Measurements from ENCODE around the gene MCF2L. TPM values are rescaled to one million over a fixed set of nuclear protein-coding genes. Genes with fewer than 3 reads are reported as not detected.
"Not testable (repeated sequence)": the region's sequence is repeated elsewhere in the genome, so short reads cannot be mapped to it uniquely, and the experiment has no call there.

Gene MCF2L
- total RNA-seq, 4 donors from 2014 or later, result 46.5 to 89.7 (median 55.0) TPM

DNA sequence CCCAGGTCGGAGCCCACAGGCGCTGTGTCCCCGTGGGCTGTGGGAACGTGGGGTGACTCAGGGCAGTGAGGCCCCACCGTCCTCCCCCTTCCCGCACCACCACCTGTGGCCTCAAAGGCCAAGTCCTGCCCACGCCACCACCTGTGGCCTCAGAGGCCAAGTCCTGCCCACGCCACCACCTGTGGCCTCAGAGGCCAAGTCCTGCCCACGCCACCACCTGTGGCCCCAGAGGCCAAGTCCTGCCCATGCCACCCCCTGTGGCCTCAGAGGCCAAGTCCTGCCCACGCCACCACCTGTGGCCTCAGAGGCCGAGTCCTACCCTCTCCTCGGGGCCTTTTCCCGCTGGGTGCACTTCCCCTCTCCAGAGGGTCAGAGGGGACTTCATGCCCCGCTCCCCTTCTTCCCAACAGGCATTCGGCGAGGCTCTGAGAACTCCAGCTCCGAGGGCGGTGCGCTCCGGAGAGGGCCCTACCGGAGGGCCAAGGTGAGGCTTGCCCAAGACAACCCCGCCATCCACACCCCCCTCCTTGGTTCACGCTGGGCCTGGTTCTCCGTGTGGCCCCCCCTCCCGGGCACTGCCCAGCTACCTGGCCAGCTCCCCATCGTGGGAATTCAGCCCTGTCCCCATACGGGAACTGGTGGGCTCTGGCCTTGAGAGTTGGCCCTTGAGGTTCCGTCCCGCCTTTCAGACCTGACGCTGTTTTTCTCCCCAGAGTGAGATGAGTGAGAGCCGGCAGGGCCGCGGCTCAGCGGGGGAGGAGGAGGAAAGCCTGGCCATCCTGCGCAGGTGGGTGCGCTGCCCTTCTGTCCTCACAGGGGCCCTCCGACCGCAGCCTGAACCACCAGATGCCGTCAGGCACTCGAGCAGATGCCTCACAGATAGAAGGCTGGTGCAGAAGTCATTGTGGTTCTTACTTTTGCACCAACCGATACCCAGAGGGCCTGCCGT, 109.2 kb downstream of the MCF2L start:
- intact Hi-C loops (cut with DNase I; ENCODE audit: low total_unique reads), result no loop called here
- no peak overlapping the region for H3K4me3 ChIP-seq (ENCODE audit: low read depth, poor library complexity, severe bottlenecking)
- WGBS, 2 donors, result 95 to 97% methylated on average over 31 to 35 of the region's 42 CpGs
- TF ChIP-seq, protein P1, sequence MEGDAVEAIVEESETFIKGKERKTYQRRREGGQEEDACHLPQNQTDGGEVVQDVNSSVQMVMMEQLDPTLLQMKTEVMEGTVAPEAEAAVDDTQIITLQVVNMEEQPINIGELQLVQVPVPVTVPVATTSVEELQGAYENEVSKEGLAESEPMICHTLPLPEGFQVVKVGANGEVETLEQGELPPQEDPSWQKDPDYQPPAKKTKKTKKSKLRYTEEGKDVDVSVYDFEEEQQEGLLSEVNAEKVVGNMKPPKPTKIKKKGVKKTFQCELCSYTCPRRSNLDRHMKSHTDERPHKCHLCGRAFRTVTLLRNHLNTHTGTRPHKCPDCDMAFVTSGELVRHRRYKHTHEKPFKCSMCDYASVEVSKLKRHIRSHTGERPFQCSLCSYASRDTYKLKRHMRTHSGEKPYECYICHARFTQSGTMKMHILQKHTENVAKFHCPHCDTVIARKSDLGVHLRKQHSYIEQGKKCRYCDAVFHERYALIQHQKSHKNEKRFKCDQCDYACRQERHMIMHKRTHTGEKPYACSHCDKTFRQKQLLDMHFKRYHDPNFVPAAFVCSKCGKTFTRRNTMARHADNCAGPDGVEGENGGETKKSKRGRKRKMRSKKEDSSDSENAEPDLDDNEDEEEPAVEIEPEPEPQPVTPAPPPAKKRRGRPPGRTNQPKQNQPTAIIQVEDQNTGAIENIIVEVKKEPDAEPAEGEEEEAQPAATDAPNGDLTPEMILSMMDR (IDR thresholded peaks at IDR 0.05), result no peak
- TF ChIP-seq POLR2A (IDR thresholded peaks at IDR 0.05), result no peak
- DNase-seq (ENCODE audit: low spot score in 2 of 2), result no peak

DNA sequence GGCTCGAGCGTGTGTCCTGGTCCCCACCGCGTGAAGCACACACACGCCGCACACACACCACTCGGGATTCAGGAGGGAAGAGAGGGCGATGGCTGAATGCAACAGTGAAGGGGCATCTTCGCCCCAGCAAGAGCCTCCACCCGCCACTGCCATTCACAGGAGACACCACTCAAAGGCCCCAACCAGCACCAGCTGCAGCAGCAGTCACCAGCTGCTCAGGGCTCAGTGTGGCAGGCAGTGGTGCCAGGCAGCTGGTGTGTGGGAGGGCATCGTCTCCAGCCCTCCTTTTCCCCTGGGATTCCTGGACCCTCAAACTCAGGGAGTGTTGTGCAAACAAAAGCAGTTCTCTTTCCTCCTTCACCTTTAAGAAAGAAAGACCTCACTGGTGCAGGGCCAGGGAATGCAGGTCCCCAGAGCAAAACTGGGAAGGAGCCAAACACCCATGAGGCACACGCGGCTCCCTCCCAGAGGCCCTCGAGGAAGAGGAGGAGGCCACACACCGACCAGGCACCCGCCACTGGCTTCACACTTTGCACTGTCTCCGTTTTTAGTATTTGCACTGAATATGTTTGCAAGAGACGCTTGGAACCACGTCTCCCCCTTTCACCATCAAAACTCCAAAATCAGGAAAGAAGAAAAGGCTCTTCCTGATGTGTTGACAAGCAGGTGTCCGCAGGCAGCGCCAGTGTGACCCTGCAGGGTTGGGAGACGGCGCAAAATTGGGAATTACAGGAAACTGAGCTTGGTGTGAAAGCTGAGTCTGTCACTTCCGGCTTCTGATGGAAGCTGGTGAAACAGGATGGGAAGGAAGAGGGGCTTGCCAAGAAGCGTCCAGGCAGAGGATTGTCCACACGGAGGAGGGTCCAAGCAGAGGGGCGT, 110.1 kb downstream of the MCF2L start:
- no peak for DNase-seq (ENCODE audit: low spot score in 2 of 2)
- 75 to 80% methylated on average over 27 of the region's 27 CpGs for WGBS, 2 donors
- TF ChIP-seq, protein P1 (IDR thresholded peaks at IDR 0.05), result no peak
- no peak for TF ChIP-seq POLR2A (IDR thresholded peaks at IDR 0.05)
- intact Hi-C loops (cut with DNase I; ENCODE audit: low total_unique reads), result no loop called here
- H3K4me3 ChIP-seq (ENCODE audit: low read depth, poor library complexity, severe bottlenecking), result no peak overlapping the region

DNA sequence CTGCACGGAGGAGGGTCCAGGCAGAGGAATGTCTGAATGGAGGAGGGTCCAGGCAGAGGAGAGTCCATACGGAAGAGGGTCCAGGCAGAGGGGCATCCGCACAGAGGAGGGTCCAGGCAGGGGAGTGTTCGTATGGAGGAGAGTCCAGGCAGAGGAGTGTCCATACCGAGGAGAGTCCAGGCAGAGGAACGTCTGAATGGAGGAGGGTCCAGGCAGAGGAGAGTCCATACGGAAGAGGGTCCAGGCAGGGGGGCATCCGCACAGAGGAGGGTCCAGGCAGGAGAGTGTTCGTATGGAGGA, 110.7 kb downstream of the MCF2L start:
- H3K4me3 ChIP-seq (ENCODE audit: low read depth, poor library complexity, severe bottlenecking); DNase-seq (ENCODE audit: low spot score in 2 of 2); intact Hi-C loops (cut with DNase I; ENCODE audit: low total_unique reads): not testable (repeated sequence)
- WGBS, 2 donors, result 72 to 74% methylated on average over 9 of the region's 9 CpGs

- no peak overlapping the region for H3K4me3 ChIP-seq (ENCODE audit: low read depth, poor library complexity, severe bottlenecking)
- WGBS, 2 donors, result 77 to 90% methylated on average over 12 to 17 of the region's 18 CpGs
- no peak for DNase-seq (ENCODE audit: low spot score in 2 of 2)
- no peak for TF ChIP-seq POLR2A (IDR thresholded peaks at IDR 0.05)
- TF ChIP-seq, protein P1 (IDR thresholded peaks at IDR 0.05), result no peak
- intact Hi-C loops (cut with DNase I; ENCODE audit: low total_unique reads), result no loop called here
Observed at GRCh38 chr13:113080361-113080831, 111.4 kb downstream of the MCF2L start.

GRCh38 chr13:113080901-113081521, 112.0 kb downstream of the MCF2L start:
- TF ChIP-seq POLR2A (IDR thresholded peaks at IDR 0.05), result no peak
- TF ChIP-seq, protein P1 (IDR thresholded peaks at IDR 0.05), result no peak
- 87% methylated on average over 16 to 25 of the region's 25 CpGs for WGBS, 2 donors
- DNase-seq (ENCODE audit: low spot score in 2 of 2), result no peak
- intact Hi-C loops (cut with DNase I; ENCODE audit: low total_unique reads), result no loop called here
- H3K4me3 ChIP-seq (ENCODE audit: low read depth, poor library complexity, severe bottlenecking), result no peak overlapping the region
